HG02759 (cell line): ENCODE data around the gene MTCL3.
A peak's percentile ranks its signal among the peaks of the same experiment; 100 is the strongest.

Source experiments
- ATAC-seq: cut with Tn5 transposase; IDR thresholded peaks from one replicate; pipeline ENCODE4 v1.9.1; 2021; ENCODE audit warnings: mild to moderate bottlenecking, moderate library complexity; ENCODE audit not compliant: unreplicated experiment

Gene MTCL3

DNA sequence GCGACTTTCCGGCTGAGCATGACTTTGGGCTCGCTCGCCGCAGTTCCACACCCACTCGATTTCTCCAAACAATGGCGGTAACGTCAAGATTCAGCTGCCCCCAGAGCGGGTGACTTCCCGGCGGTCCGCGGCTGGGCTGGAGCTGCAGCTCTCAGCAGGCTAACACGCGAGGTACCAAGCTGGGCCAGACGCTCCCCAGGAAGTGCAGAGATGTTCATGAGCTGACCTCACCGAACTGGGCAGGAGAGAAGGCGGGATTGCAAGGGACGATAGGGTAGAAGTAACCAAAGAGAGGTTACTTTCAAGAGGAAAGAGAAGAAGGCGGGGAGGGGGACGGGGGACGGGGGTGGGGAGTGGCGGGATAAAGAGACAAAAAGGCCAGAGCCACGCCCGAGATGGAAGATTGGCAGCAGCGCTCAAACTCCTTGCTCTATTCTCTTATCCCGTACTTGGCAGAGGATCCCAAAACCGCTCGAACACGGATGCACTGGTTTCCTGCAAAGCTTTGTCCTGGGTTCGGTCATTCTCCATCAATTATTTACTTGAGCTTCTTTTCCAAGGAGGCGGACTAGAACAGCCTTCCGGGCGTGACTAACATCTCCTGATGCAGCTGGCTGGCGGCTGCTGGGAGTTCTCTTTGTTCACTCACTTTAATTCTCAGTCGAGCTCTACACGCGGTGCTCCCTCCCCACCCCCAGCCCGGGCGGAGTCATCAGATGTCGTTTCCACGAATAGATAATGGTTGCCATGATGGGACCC lies at the start of gene MTCL3:
TSS of gene MTCL3 (minus strand) at position 626 of the 759 bp plus-strand sequence.
- ATAC-seq, result no peak

- no peak for ATAC-seq
These were observed 48.3 kb upstream of the MTCL3 start for GRCh38 chr6:127567476-127567875.

DNA sequence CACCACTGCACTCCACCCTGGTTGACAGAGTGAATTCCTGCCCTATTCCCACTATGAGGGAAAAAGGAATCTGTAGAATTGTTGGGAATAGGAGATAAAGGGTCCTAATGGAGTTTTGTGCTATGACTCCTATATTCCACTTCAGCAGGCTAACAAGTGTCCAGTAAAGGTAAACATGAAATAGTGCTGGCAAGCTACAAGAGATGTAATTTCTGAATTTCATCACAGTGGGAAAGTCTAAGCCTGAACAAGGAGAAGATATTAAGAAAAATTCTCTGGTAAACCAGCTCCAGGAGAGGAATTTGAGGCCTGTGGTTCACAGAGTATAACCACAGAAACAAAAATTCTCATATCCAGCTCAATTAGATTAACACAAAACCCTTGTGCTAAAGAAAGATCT lies 47.5 kb upstream of the MTCL3 start:
- no peak for ATAC-seq

GRCh38 chr6:127566119-127566518 lies 47.0 kb upstream of the MTCL3 start:
- no peak for ATAC-seq

- no peak for ATAC-seq
These were observed 45.6 kb upstream of the MTCL3 start for GRCh38 chr6:127564761-127565160.

DNA sequence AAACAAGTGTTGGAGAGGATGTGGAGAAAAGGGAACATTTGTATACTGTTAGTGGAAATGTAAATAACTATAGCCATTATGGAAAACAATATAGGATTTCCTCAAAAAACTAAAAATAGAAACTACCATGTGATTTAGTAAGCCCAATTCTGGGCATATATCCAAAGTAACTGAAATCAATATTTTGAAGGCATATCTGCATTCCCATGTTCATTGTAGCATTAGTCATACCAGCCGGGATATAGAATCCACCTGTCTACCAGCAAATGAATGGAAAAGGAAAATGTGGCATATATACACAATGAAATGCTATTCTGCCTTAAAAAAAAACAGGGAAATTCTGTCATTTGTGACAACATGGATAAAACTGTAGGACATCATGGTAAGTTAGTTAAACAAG lies 42.5 kb upstream of the MTCL3 start:
- no peak for ATAC-seq

- peak; percentile 57 for ATAC-seq
These were observed 35.4 kb upstream of the MTCL3 start for GRCh38 chr6:127554435-127555006.

DNA sequence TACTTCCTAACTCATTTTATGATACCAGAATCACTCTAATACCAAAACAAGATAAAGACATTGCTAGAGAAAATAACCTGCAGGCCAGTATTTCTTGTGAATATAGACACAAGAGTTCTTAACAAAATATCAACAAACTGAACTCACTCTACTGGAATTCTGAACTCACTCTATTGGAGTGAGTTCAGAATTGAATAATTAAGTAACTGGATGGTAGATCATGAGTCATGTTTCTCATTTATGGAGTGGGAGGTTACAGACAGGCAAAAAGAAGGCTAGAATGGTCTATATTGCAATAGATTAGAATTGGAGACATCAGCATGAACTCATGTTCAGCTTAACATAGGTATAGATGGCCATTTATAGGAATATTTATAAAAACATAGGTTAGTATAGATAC lies 31.3 kb upstream of the MTCL3 start:
- ATAC-seq, result no peak

DNA sequence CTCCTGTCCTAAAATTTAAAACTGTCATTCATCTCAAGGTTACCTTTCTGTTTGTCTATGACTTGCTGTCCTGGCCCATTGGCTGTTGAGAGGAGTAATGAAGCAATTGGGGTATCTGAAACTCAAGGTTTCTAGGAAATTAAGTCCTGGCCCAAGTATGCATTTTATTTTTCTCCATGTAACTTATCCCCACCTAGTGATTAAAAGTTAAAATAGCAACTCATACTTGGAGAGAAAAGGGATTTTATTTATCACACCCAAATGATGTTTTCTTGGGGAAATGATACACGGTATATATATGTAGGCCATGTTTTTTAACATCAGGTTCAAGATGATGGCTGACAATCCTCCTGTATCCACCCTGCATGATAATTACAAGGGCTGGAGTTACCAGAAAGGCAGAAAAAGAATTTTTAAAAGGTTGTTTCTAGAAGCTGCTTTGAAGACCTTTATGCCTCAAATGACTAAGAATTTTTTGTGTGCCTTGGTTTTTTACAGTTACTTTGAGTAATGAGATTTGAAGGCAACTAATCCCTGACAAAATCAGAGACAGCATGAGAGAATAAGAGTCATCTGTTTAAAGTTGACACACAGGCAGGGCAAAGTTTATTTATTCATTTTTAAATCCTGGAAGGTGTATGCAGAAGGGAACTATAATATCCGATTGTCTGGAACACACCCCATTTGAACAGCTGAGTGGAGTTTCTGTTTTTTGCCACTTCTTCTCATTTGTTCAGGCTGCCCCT lies 28.9 kb upstream of the MTCL3 start:
- ATAC-seq, result no peak

DNA sequence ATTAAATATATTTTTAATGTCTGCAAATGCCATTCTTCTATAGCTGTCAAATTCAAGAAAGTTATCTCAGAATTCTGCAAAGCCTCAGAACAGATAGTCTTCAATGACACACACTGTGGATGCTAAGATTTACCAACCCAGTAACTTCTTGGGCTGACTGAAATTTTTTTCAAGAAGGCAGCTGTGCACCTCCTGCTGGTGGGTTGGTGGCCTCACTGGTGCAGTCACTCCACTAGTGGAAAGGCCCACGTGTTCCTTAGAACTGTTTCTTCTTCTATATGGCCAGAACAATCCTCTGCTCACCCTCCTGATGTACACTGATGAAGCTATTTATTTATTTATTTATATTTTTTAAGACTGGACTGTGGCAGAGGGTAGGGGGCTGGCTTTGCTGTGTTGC lies 28.1 kb upstream of the MTCL3 start:
- ATAC-seq, result no peak

DNA sequence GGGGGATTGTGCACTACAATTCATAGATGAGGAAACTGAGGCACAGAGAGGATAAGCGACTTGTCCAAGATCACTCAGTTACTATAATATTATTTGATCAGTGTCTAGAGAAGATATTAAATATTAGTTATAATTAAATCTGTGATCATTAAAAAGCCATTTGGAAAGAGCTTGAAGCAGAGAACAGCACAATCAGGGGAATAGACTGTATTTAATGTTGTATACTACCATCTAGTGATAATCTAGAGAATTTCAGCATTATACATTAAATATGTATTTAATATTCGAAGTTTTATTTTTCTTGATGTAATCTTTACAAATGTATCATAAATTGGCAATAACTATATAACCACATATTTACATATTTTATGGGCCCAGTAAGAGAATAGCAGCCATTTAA lies 20.1 kb upstream of the MTCL3 start:
- no peak for ATAC-seq

DNA sequence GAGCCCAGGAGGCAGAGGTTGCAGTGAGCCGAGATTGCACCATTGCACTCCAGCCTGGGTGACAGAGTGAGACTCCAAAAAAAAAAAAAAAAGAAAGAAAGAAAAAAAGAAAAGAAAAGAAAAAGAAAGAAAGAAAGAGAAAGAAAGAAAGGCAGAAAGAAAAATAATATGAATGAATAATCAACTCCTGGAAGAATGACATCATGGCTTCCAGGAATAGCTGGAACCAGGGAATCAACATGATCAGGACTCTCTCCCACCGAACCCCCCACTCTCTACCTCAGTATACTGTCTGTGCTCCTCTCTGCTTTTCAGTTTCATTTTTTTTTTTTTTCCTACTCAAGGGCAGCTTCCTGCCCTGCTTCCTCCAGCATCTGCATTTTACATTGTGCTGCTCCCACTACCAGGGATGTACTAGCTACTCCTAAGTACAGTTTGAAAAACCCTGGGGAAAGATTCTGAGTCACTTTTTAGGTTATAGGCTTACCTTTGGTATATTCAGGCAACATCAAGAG lies 19.7 kb upstream of the MTCL3 start:
- no peak for ATAC-seq

GRCh38 chr6:127533736-127534135 lies 14.6 kb upstream of the MTCL3 start:
- no peak for ATAC-seq

- no peak for ATAC-seq
These were observed 13.9 kb upstream of the MTCL3 start for GRCh38 chr6:127533011-127533410.

DNA sequence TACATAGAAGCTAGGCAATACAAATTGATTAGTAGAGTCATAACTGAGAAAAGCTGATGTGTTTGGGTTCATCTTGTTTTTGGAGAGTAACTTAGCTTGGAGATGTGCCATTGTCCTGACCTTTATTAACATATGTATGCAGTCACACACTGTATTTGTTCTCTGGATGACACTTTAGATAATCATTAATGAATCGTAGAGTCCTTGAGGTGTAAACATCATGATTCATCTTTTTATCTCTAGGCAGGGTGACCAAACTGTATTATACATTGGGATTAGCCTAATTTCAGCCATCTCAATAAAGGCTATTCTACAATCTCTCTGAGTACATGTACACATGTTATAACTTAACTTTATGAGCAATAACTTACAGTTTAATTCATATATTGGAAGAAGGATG lies 3.6 kb upstream of the MTCL3 start:
- no peak for ATAC-seq

GRCh38 chr6:127520066-127520465 lies 931 bp upstream of the MTCL3 start:
- ATAC-seq, result no peak

DNA sequence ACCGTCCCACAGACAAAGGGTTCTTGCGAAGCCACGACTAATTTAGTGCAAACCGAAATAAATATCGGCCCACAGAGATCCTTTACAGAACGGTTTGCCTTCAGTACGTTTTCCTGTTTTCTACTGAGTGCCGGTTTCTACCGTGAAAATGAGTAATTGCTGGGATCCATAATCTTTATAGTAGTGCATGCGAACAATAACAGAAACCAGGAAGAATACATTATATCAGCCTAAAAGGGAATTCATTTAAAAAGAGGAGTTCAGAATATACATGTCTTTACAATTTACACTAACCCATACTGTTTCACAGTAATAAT lies 292 bp upstream of the MTCL3 start:
- ATAC-seq, result no peak

DNA sequence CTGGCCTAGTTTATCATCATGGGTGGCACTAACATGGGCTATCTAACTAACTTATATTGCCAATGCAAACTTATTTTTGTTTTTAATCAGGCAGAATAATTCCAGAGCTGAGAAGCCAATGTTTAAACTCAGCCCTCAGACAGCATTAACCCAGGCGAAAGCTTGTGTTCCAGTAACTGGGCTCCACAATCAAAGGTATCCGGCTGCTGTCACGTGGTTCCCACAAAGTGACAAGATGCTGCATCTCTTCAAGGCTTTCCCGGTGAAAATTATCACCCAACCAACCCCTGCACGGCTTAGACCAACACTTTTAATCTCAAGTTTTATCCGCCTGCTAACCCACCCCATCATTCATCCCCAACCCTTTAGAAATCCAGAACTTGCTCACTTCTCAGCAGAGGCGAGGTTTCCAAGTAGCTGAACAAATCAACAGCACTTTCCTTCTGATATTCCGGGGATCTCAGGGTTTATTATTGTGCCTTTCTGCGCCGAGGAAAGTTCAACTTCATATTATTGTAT lies 885 bp downstream of the MTCL3 start:
- no peak for ATAC-seq

- ATAC-seq, result no peak
These were observed 1.4 kb downstream of the MTCL3 start for GRCh38 chr6:127517693-127518092.

GRCh38 chr6:127516662-127517273 lies 2.4 kb downstream of the MTCL3 start:
- peak; percentile 51 for ATAC-seq
